HL-60/S4 treated with retinoic acid at 250 ng/mL for 4 days and 3 days (cell line): Measurements from ENCODE around the gene MIER2.

Source experiments
- in situ Hi-C: fragments of 300-500 bp; cut with MboI; formaldehyde crosslinking; loops from 2 replicates; pipeline ENCODE4 v1.7.0; 2022; ENCODE audit warnings: low sequenced_read_pairs

Gene MIER2

GRCh38 chr19:378706-379105 lies 34.1 kb upstream of the MIER2 start:
- in situ Hi-C loops = no loop called here

- in situ Hi-C loops = no loop called here
Measured at GRCh38 chr19:377801-378581, 33.4 kb upstream of the MIER2 start.

GRCh38 chr19:376111-376470 lies 31.5 kb upstream of the MIER2 start:
- in situ Hi-C loops = no loop called here

- in situ Hi-C loops = no loop called here
Measured at GRCh38 chr19:375395-376110, 31.0 kb upstream of the MIER2 start.

GRCh38 chr19:374886-375235 lies 30.3 kb upstream of the MIER2 start:
- in situ Hi-C loops = no loop called here

GRCh38 chr19:374183-374885 lies 29.7 kb upstream of the MIER2 start:
- in situ Hi-C loops = no loop called here

GRCh38 chr19:373391-374182 lies 29.0 kb upstream of the MIER2 start:
- in situ Hi-C loops = no loop called here

GRCh38 chr19:372306-372890 lies 27.8 kb upstream of the MIER2 start:
- in situ Hi-C loops = no loop called here

- in situ Hi-C loops = no loop called here
Measured at GRCh38 chr19:371501-372168, 27.0 kb upstream of the MIER2 start.

- in situ Hi-C loops = no loop called here
Measured at GRCh38 chr19:370641-371330, 26.2 kb upstream of the MIER2 start.

- in situ Hi-C loops = no loop called here
Measured at GRCh38 chr19:369876-370275, 25.3 kb upstream of the MIER2 start.

GRCh38 chr19:369256-369655 lies 24.7 kb upstream of the MIER2 start:
- in situ Hi-C loops = no loop called here

- in situ Hi-C loops = no loop called here
Measured at GRCh38 chr19:368630-369024, 24.0 kb upstream of the MIER2 start.

GRCh38 chr19:367963-368629 lies 23.5 kb upstream of the MIER2 start:
- in situ Hi-C loops = no loop called here

- in situ Hi-C loops = no loop called here
Measured at GRCh38 chr19:367561-367960, 23.0 kb upstream of the MIER2 start.

- in situ Hi-C loops = no loop called here
Measured at GRCh38 chr19:366951-367350, 22.4 kb upstream of the MIER2 start.

GRCh38 chr19:366205-366783 lies 21.7 kb upstream of the MIER2 start:
- in situ Hi-C loops = no loop called here

GRCh38 chr19:364496-365287 lies 20.1 kb upstream of the MIER2 start:
- in situ Hi-C loops = no loop called here
